ENCODE measurements around the gene CCNQ.

- TF ChIP-seq CTCF (conservative IDR thresholded peaks at IDR 0.05 in 1 of 2, IDR thresholded peaks at IDR 0.05 in 1 of 2; ENCODE audit: low read depth in 1 of 2, low read length in 2 of 2) (no peak), EZH2 (IDR thresholded peaks at IDR 0.05; ENCODE audit: low read length, missing control alignments) (no peak)
Measured at GRCh38 chrX:153576239-153576870, 22.6 kb downstream of the CCNQ start.
